Activated B cell treated with CpG ODN at 0.5 μM for 24 hours (primary cell): Measurements from ENCODE around the gene GPX6. TPM values are rescaled to one million over a fixed set of nuclear protein-coding genes. Genes with fewer than 3 reads are reported as not detected.

Experiments
- ATAC-seq: fragments of 200-7000 bp; cut with Tn5 transposase; one replicate; pipeline ENCODE4 v1.10.0; 2021; ENCODE audit warnings: low read depth, mild to moderate bottlenecking, moderate library complexity
- CTCF ChIA-PET: fragments of 350-600 bp; sonication (Branson Sonifier 250); formaldehyde crosslinking; loops from one replicate; lab custom pipeline; 2021; ENCODE audit warnings: antibody characterized with exemption; lab: Charles Lee
- POLR2A ChIA-PET: fragments of 350-600 bp; sonication (Branson Sonifier 250); formaldehyde crosslinking; loops from one replicate; lab custom pipeline; 2021; ENCODE audit warnings: antibody characterized with exemption; lab: Charles Lee
- DNase-seq: peaks from one replicate; pipeline ENCODE4 v3.0.0; 2022
- H3K27ac Mint-ChIP-seq: one replicate; pipeline ENCODE4 v1.8.0; 2020; ENCODE audit warnings: mixed read lengths
- H3K27me3 Mint-ChIP-seq: one replicate; pipeline ENCODE4 v1.8.0; 2021; ENCODE audit warnings: mixed read lengths
- H3K36me3 Mint-ChIP-seq: one replicate; pipeline ENCODE4 v1.8.0; 2021; ENCODE audit warnings: low read depth, mixed read lengths
- H3K4me1 Mint-ChIP-seq: one replicate; pipeline ENCODE4 v1.8.0; 2021; ENCODE audit warnings: mixed read lengths
- H3K4me3 Mint-ChIP-seq: one replicate; pipeline ENCODE4 v1.8.0; 2020; ENCODE audit warnings: mild to moderate bottlenecking, mixed read lengths
- H3K9me3 Mint-ChIP-seq: one replicate; pipeline ENCODE4 v1.8.0; 2020; ENCODE audit warnings: mixed read lengths
- CTCF ChIP-seq: fragments of 200-600 bp; IDR thresholded peaks from one replicate; pipeline ENCODE4 v1.8.0; 2022; ENCODE audit warnings: antibody characterized with exemption, mild to moderate bottlenecking
- intact Hi-C: fragments of 100-400 bp; cut with micrococcal nuclease; formaldehyde crosslinking; loops from one replicate; pipeline ENCODE4 v1.15.1; 2024
- total RNA-seq: library from RNA; stranded (reverse); gene quantifications from 2 replicates; pipeline ENCODE4 v1.2.3, GENCODE V29; 2022

Gene GPX6
- total RNA-seq, 1 donor from 2014 or later = not detected

- CTCF ChIA-PET = no interaction called here
- no peak overlapping the region for H3K4me3 Mint-ChIP-seq
Measured at GRCh38 chr6:28497306-28497705, 18.3 kb downstream of the GPX6 start.

DNA sequence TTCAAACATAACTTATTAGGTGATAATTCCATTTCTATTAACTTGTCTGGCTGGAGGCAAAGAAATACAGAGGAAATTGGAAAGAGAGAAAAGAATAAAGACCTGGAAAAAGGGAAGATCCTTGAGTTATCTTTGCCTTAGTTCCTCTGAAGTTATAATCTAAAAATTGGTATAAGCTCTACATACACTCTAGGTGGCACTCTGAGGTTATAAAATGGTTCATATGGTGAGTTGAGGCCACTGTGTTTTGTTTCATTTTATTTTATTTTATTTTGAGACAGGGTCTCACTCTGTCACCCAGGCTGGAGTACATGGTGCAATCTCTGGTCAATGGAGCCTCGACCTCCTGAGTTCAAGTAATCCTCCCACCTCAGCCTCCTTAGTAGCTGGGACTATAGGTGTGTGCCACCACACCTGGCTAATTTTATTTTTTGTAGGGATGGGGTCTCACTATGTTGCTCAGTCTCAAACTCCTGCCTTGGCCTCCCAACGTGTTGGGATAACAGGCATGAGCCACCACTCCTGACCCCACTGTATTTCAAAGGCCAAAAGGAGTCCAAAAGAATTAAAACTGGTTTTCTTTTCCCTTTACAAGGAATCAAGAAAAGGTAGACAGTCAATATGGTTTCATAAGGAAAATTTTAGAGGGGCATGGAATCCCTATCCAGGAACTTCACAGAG is 19.4 kb downstream of the GPX6 start:
- ATAC-seq (no peak), DNase-seq (no peak)
- no peaks in the 10 kb centered on the region for H3K36me3 Mint-ChIP-seq
- H3K4me3 Mint-ChIP-seq = no peak overlapping the region
- intact Hi-C loops = no loop called here
- H3K27me3 Mint-ChIP-seq = peaks cover 40% of the 10 kb centered on the region
- peaks cover 5% of the 10 kb centered on the region for H3K4me1 Mint-ChIP-seq
- TF ChIP-seq CTCF = no peak
- no peaks in the 10 kb centered on the region for H3K9me3 Mint-ChIP-seq
- no peak overlapping the region for H3K27ac Mint-ChIP-seq
- CTCF ChIA-PET = no interaction called here
- POLR2A ChIA-PET = no interaction called here

More at GRCh38 chr6:28497306-28497705, 18.3 kb downstream of the GPX6 start:
- TF ChIP-seq CTCF = no peak
- POLR2A ChIA-PET = no interaction called here
- DNase-seq (no peak), ATAC-seq (no peak)
- Mint-ChIP-seq H3K4me1 (no peaks in the 10 kb centered on the region), H3K9me3 (no peaks in the 10 kb centered on the region), H3K27ac (no peak overlapping the region), H3K27me3 (peaks cover 30% of the 10 kb centered on the region), H3K36me3 (no peaks in the 10 kb centered on the region)
- intact Hi-C loops = no loop called here

DNA sequence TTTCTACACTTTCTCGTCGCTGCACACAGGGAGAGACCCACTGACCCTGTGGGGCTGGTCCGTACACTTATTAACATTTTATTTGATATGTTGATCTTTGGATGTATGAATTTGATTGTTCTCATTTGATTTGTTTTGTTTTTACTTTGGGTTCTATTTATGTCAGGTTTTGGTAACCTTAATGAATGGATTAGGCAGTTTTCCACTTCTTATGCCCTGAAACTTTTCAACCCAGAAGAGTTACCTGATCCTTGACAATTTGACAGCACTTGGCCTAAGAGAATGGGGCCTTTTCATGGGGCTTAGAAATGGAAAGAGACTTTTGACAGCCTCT is 23.6 kb downstream of the GPX6 start:
- CTCF ChIA-PET = no interaction called here
- Mint-ChIP-seq H3K4me3 (no peak overlapping the region), H3K27me3 (peaks cover 62% of the 10 kb centered on the region), H3K9me3 (no peaks in the 10 kb centered on the region), H3K27ac (no peak overlapping the region), H3K4me1 (peaks cover 24% of the 10 kb centered on the region), H3K36me3 (no peaks in the 10 kb centered on the region)
- intact Hi-C loops = no loop called here
- POLR2A ChIA-PET = no interaction called here
- TF ChIP-seq CTCF = no peak
- no peak for ATAC-seq
- DNase-seq = no peak

- POLR2A ChIA-PET = no interaction called here
- H3K4me1 Mint-ChIP-seq = peaks cover 24% of the 10 kb centered on the region
- intact Hi-C loops = no loop called here
- CTCF ChIA-PET = no interaction called here
- peak overlapping the region; percentile 62 for H3K4me3 Mint-ChIP-seq
- no peak for DNase-seq
- no peaks in the 10 kb centered on the region for H3K9me3 Mint-ChIP-seq
- TF ChIP-seq CTCF = no peak
- no peaks in the 10 kb centered on the region for H3K36me3 Mint-ChIP-seq
- H3K27ac Mint-ChIP-seq = no peak overlapping the region
- no peak for ATAC-seq
- H3K27me3 Mint-ChIP-seq = peaks cover 72% of the 10 kb centered on the region
Measured at GRCh38 chr6:28490205-28490890, 25.2 kb downstream of the GPX6 start.

DNA sequence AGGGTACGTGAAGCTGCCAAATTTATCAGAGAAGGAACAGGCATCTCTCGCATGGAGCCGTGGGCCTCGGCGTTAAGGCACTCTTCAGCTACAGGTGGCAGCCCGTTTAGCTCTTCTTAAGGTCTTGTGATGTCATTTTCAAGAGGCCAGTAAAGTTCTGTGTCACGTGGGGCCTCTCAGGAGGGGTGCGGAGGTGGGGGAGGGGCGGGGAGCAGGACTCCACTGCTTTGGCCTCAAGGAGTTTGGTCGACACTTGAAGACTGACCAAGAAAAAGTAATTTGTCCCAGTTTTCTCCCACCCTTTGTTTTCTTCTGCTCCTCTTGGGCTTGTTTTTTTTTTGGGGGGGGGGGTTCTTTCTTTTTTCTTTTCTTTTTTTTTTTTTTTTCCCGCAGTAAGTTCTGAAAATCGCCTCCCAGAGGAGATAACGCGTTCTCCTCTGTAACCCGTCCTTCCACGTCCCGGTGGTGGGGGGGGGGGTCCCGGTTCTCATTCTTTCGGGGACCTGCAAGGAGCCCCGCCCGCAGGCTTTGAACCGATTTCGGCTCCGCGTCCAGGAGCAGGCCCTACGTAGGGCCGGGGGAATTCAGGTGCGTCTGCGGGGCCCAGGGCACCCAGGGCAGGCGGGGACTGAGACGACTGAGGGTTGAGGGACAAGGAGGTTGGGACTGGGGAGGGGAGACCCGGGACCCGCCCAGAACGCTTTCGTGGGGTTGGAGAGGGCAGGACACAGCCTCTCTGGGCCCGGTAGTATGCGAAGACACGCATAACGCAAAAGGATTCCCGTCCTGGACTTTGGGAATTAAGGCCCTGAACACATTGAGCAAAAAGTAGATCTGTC is 26.0 kb downstream of the GPX6 start:
- peak; percentile 5 for ATAC-seq
- ChIA-PET POLR2A (interaction anchor here (0.6 to 0.7 kb wide), 2 partner anchors 594 to 1092 kb away, joined by 3 to 10 read pairs; no protein-coding TSS in a partner anchor), CTCF (no interaction called here)
- DNase-seq = no peak
- Mint-ChIP-seq H3K27me3 (peaks cover 70% of the 10 kb centered on the region), H3K4me3 (peak overlapping the region; percentile 62), H3K27ac (no peak overlapping the region), H3K36me3 (no peaks in the 10 kb centered on the region), H3K4me1 (peaks cover 24% of the 10 kb centered on the region), H3K9me3 (no peaks in the 10 kb centered on the region)
- TF ChIP-seq CTCF = no peak
- intact Hi-C loops = no loop called here
